Neural progenitor cell (in vitro differentiated cells): ENCODE data around the gene NDUFS2. TPM values are rescaled to one million over a fixed set of nuclear protein-coding genes. Genes with fewer than 3 reads are reported as not detected.

Source experiments
- DNase-seq: peaks from one replicate; pipeline ENCODE4 v3.0.0-alpha.2; 2016; ENCODE audit warnings: low spot score
- H2AFZ ChIP-seq: fragments of 200-600 bp; sonication (generic); replicated peaks from 2 replicates; pipeline ENCODE4 v1.6.1; 2016; ENCODE audit warnings: antibody characterized with exemption
- H3F3A ChIP-seq: fragments of 200-600 bp; sonication (generic); 2 replicates; pipeline ENCODE4 v1.6.1; 2016; ENCODE audit warnings: antibody characterized with exemption, low read depth
- H3K27ac ChIP-seq: fragments of 200-600 bp; sonication (generic); 2 replicates; pipeline ENCODE4 v1.5.1; 2016; ENCODE audit warnings: mild to moderate bottlenecking
- H3K27me3 ChIP-seq: fragments of 200-600 bp; sonication (generic); 2 replicates; pipeline ENCODE4 v1.6.1; 2016; ENCODE audit warnings: mild to moderate bottlenecking, moderate library complexity
- H3K36me3 ChIP-seq: fragments of 200-600 bp; sonication (generic); 2 replicates; pipeline ENCODE4 v1.5.1; 2016
- H3K4me1 ChIP-seq: fragments of 200-600 bp; sonication (generic); 2 replicates; pipeline ENCODE4 v1.6.1; 2016; ENCODE audit warnings: mixed run types
- H3K4me2 ChIP-seq: fragments of 200-600 bp; sonication (generic); 2 replicates; pipeline ENCODE4 v1.6.1; 2016
- H3K4me3 ChIP-seq: fragments of 200-600 bp; sonication (generic); 2 replicates; pipeline ENCODE4 v1.5.1; 2016
- H3K79me2 ChIP-seq: fragments of 200-600 bp; sonication (generic); 2 replicates; pipeline ENCODE4 v1.6.1; 2016; ENCODE audit warnings: low read depth
- H3K9ac ChIP-seq: fragments of 200-600 bp; sonication (generic); 2 replicates; pipeline ENCODE4 v1.6.1; 2016
- H3K9me3 ChIP-seq: fragments of 200-600 bp; sonication (generic); 2 replicates; pipeline ENCODE4 v1.5.1; 2016; ENCODE audit warnings: low read depth
- H4K20me1 ChIP-seq: fragments of 200-600 bp; sonication (generic); 2 replicates; pipeline ENCODE4 v1.6.1; 2016; ENCODE audit warnings: low read depth
- H3K27ac Mint-ChIP-seq: 3 replicates; pipeline ENCODE4 v1.8.0; 2021; ENCODE audit warnings: mixed read lengths
- H3K27me3 Mint-ChIP-seq: 2 replicates; pipeline ENCODE4 v1.8.0; 2022; ENCODE audit warnings: low read depth, mild to moderate bottlenecking, inconsistent platforms, moderate library complexity, mixed read lengths; ENCODE audit not compliant: insufficient read depth
- H3K36me3 Mint-ChIP-seq: 3 replicates; pipeline ENCODE4 v1.8.0; 2021; ENCODE audit warnings: mixed read lengths
- H3K4me1 Mint-ChIP-seq: 3 replicates; pipeline ENCODE4 v1.8.0; 2021; ENCODE audit warnings: mixed read lengths
- H3K4me3 Mint-ChIP-seq: 3 replicates; pipeline ENCODE4 v1.8.0; 2021; ENCODE audit warnings: mild to moderate bottlenecking, moderate library complexity, mixed read lengths
- H3K9me3 Mint-ChIP-seq: 3 replicates; pipeline ENCODE4 v1.8.0; 2020; ENCODE audit warnings: mixed read lengths
- CTCF ChIP-seq: fragments of 200-600 bp; sonication (generic); IDR thresholded peaks from 2 replicates; pipeline ENCODE4 v1.5.1; 2017; ENCODE audit warnings: antibody characterized with exemption, mild to moderate bottlenecking
- EZH2 ChIP-seq: fragments of 200-600 bp; sonication (generic); IDR thresholded peaks from 2 replicates; pipeline ENCODE4 v1.6.1; 2017; ENCODE audit warnings: antibody characterized with exemption, mild to moderate bottlenecking, moderate library complexity
- EZH2phosphoT487 ChIP-seq: fragments of 200-600 bp; sonication (generic); IDR thresholded peaks from 2 replicates; pipeline ENCODE4 v1.6.1; 2017; ENCODE audit warnings: antibody characterized with exemption
- total RNA-seq: library from RNA; depleted of rRNA; stranded (reverse); fragments of >200 nt; gene quantifications from 2 replicates; pipeline ENCODE4 v1.2.3, GENCODE V29; 2015; ENCODE audit warnings: low replicate concordance

NDUFS2 gene
- total RNA-seq, 1 donor from 2014 or later: 107 TPM

GRCh38 chr1:161157867-161158266 lies 44.3 kb upstream of the NDUFS2 start:
- TF ChIP-seq CTCF: no peak
- no peak for TF ChIP-seq EZH2phosphoT487
- TF ChIP-seq EZH2: no peak
- peaks cover 7% of the 10 kb centered on the region for H3K27me3 Mint-ChIP-seq
- no peak for DNase-seq

GRCh38 chr1:161158316-161159010 lies 43.7 kb upstream of the NDUFS2 start:
- Histone ChIP-seq H3F3A (peaks cover 18% of the 10 kb centered on the region), H2AFZ (no peak overlapping the region), H3K4me3 (peak overlapping the region; percentile 82), H3K36me3 (no peaks in the 10 kb centered on the region), H3K27ac (no peak overlapping the region), H3K4me2 (peak overlapping the region; percentile 70), H3K4me1 (peaks cover 6% of the 10 kb centered on the region), H3K79me2 (peaks cover 30% of the 10 kb centered on the region), H3K27me3 (no peaks in the 10 kb centered on the region), H3K9ac (no peak overlapping the region), H4K20me1 (no peaks in the 10 kb centered on the region), H3K9me3 (no peaks in the 10 kb centered on the region)
- Mint-ChIP-seq H3K4me1 (peaks cover 41% of the 10 kb centered on the region), H3K36me3 (peaks cover 18% of the 10 kb centered on the region), H3K27ac (peak overlapping the region; percentile 79), H3K9me3 (no peaks in the 10 kb centered on the region), H3K27me3 (peaks cover 7% of the 10 kb centered on the region), H3K4me3 (peak overlapping the region; percentile 95)
- TF ChIP-seq CTCF (no peak), EZH2 (no peak), EZH2phosphoT487 (no peak)
- DNase-seq: no peak

More at GRCh38 chr1:161157867-161158266, 44.3 kb upstream of the NDUFS2 start:
- H3K27me3 ChIP-seq: no peaks in the 10 kb centered on the region
- no peaks in the 10 kb centered on the region for H3K9me3 Mint-ChIP-seq
- peaks cover 42% of the 10 kb centered on the region for H3K4me1 Mint-ChIP-seq
- no peak overlapping the region for H3K27ac ChIP-seq
- H3K4me1 ChIP-seq: peaks cover 6% of the 10 kb centered on the region
- peaks cover 21% of the 10 kb centered on the region for H3F3A ChIP-seq
- H2AFZ ChIP-seq: no peak overlapping the region
- H3K4me2 ChIP-seq: no peak overlapping the region
- peak overlapping the region; percentile 95 for H3K4me3 Mint-ChIP-seq
- H3K9me3 ChIP-seq: no peaks in the 10 kb centered on the region
- H3K27ac Mint-ChIP-seq: peak overlapping the region; percentile 67
- no peaks in the 10 kb centered on the region for H4K20me1 ChIP-seq
- no peaks in the 10 kb centered on the region for H3K36me3 ChIP-seq
- H3K79me2 ChIP-seq: peaks cover 30% of the 10 kb centered on the region
- peaks cover 16% of the 10 kb centered on the region for H3K36me3 Mint-ChIP-seq
- no peak overlapping the region for H3K9ac ChIP-seq
- H3K4me3 ChIP-seq: no peak overlapping the region

DNA sequence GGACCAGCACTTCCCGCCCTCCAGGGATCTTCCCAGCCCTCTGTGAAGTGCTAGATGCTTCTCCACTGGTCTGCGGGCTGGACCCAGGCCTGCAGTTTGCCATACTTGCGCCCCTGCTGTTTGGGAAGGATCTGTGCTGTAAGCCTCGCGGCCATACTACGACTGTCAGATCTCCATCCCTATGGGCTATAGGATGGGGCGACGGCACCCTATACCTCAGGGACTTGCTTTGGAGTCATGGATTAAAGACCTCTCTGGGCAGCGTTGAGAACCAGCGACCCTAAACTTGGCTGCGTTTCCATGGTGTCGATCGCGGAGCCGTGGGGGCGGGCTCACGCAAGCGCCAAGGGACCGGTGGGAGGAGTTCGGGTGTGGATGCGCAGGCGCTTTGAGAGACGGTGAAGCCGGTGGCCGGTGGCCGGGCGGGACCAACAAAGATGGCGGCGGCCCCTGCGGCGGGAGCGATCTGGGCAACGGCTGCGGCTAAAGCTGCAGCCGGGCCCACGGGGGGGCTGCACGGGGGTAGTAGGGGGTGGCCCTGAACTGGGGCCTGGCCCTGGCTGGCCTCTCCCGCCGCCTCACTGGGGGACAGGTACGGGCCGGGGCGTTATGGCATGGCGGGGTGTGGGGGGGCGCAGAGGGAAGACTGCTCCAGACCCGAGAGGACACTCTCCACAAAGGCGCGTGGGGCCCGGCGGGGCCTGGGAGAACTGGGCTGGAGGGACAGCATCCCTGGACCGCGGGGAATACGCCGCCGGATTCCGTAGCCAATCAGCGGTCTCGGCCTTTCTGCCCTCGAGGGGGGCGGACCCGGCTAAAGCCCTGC lies 42.9 kb upstream of the NDUFS2 start, which contains the start of gene USP21:
Gene USP21 (plus strand): TSS at position 414 of the 826 bp plus-strand sequence. CDS start 1,141 bp downstream, outside the sequence.
- peak within 1 kb of the TSS; percentile 77 for H3K9ac ChIP-seq
- peak within 1 kb of the TSS; percentile 70 for H3K4me2 ChIP-seq
- peak within 1 kb of the TSS; percentile 95 for H3K4me3 Mint-ChIP-seq
- peaks cover 6% of the 10 kb centered on the region for H3K4me1 ChIP-seq
- H3K4me1 Mint-ChIP-seq: peaks cover 36% of the 10 kb centered on the region
- peaks cover 7% of the 10 kb centered on the region for H3K27me3 Mint-ChIP-seq
- peak within 1 kb of the TSS; percentile 79 for H3K27ac ChIP-seq
- peak within 1 kb of the TSS; percentile 94 for H2AFZ ChIP-seq
- H3K9me3 ChIP-seq: no peaks in the 10 kb centered on the region
- H3K4me3 ChIP-seq: peak within 1 kb of the TSS; percentile 82
- no peaks in the 10 kb centered on the region for H3K27me3 ChIP-seq
- H3K79me2 ChIP-seq: peaks cover 27% of the 10 kb centered on the region
- no peaks in the 10 kb centered on the region for H3K36me3 ChIP-seq
- TF ChIP-seq CTCF: peak; percentile 25
- TF ChIP-seq EZH2phosphoT487: no peak
- H3K36me3 Mint-ChIP-seq: peaks cover 23% of the 10 kb centered on the region
- H4K20me1 ChIP-seq: no peaks in the 10 kb centered on the region
- peak; percentile 97 for DNase-seq
- H3K9me3 Mint-ChIP-seq: no peaks in the 10 kb centered on the region
- peak within 1 kb of the TSS; percentile 85 for H3K27ac Mint-ChIP-seq
- H3F3A ChIP-seq: peaks cover 18% of the 10 kb centered on the region
